CD14-positive monocyte (primary cell): ENCODE results near the gene CD200. TPM values are rescaled to one million over a fixed set of nuclear protein-coding genes. Genes with fewer than 3 reads are reported as not detected.

Source experiments
- DNase-seq, 3 donors: peaks; one replicate each; pipeline ENCODE4 v3.0.0-alpha.2; 2011 to 2022
- H2AFZ ChIP-seq: 2 replicates; pipeline ENCODE4 v1.6.0; 2012; ENCODE audit warnings: mild to moderate bottlenecking, low read depth, low read length, inconsistent platforms; ENCODE audit not compliant: insufficient read depth, poor library complexity, severe bottlenecking
- H3K27ac ChIP-seq, 2 donors: 1 replicate in 1 of 2; 2 replicates in 1 of 2; pipeline ENCODE4 v1.5.1; 2012 to 2013; ENCODE audit warnings: low read length in 2 of 2, control low read depth in 1 of 2, inconsistent platforms in 1 of 2, low read depth in 1 of 2, mild to moderate bottlenecking in 1 of 2
- H3K27me3 ChIP-seq, 2 donors: one replicate each; pipeline versions ENCODE4 v1.6.0 to v1.6.1; 2011 to 2013; ENCODE audit warnings: low read length in 2 of 2; ENCODE audit not compliant: control insufficient read depth in 2 of 2, insufficient read depth in 2 of 2
- H3K36me3 ChIP-seq, 2 donors: replicated peaks in 1 of 2; 1 replicate in 1 of 2; 2 replicates in 1 of 2; pipeline versions ENCODE4 v1.5.1 to v1.6.1; 2012 to 2013; ENCODE audit warnings: low read length in 2 of 2, control low read depth in 1 of 2, inconsistent platforms in 1 of 2, mild to moderate bottlenecking in 1 of 2; ENCODE audit not compliant: insufficient read depth in 2 of 2, control insufficient read depth in 1 of 2
- H3K4me1 ChIP-seq, 2 donors: 1 replicate in 1 of 2; 2 replicates in 1 of 2; pipeline versions ENCODE4 v1.5.1 to v1.6.1; 2012 to 2013; ENCODE audit warnings: low read length in 2 of 2, control low read depth in 1 of 2, inconsistent platforms in 1 of 2, mild to moderate bottlenecking in 1 of 2, moderate library complexity in 1 of 2; ENCODE audit not compliant: insufficient read depth in 2 of 2, control insufficient read depth in 1 of 2
- H3K4me2 ChIP-seq: replicated peaks from 2 replicates; pipeline ENCODE3; 2012; ENCODE audit warnings: low read length, moderate library complexity, mild to moderate bottlenecking; ENCODE audit not compliant: poor library complexity, severe bottlenecking; ENCODE audit errors: extremely low read depth
- H3K4me3 ChIP-seq, 3 experiments: fragments of 200-600 bp in 1 of 3; sonication (generic) in 1 of 3; replicated peaks in 1 of 3; 1 replicate in 2 of 3; 2 replicates in 1 of 3; pipeline ENCODE4 v1.5.1; 2011 to 2013; ENCODE audit warnings: low read length in 3 of 3, mild to moderate bottlenecking in 3 of 3, control low read depth in 2 of 3, low read depth in 2 of 3, inconsistent platforms in 1 of 3, moderate library complexity in 1 of 3
- H3K79me2 ChIP-seq: 2 replicates; pipeline ENCODE4 v1.6.0; 2012; ENCODE audit warnings: mild to moderate bottlenecking, control low read depth, inconsistent platforms, low read length, moderate library complexity; ENCODE audit not compliant: insufficient read depth
- H3K9ac ChIP-seq: 2 replicates; pipeline ENCODE4 v1.6.0; 2017; ENCODE audit warnings: low read length, mild to moderate bottlenecking; ENCODE audit not compliant: insufficient read depth, poor library complexity, severe bottlenecking
- H3K9me3 ChIP-seq, 2 donors: replicated peaks in 1 of 2; 1 replicate in 1 of 2; 2 replicates in 1 of 2; pipeline versions ENCODE4 v1.5.1 to v1.6.1; 2012 to 2013; ENCODE audit warnings: low read length in 2 of 2, control low read depth in 1 of 2; ENCODE audit not compliant: control insufficient read depth in 1 of 2, insufficient read depth in 1 of 2
- H4K20me1 ChIP-seq: 2 replicates; pipeline ENCODE4 v1.6.0; 2012; ENCODE audit warnings: mild to moderate bottlenecking, low read length, control low read depth, moderate library complexity; ENCODE audit not compliant: insufficient read depth
- H3K27ac Mint-ChIP-seq, 7 donors: one replicate each; pipeline ENCODE4 v1.8.0; 2020; ENCODE audit warnings: mild to moderate bottlenecking in 7 of 7, mixed read lengths in 7 of 7, moderate library complexity in 6 of 7, inconsistent platforms in 2 of 7
- H3K27me3 Mint-ChIP-seq, 3 donors: one replicate each; pipeline ENCODE4 v1.8.0; 2021 to 2022; ENCODE audit warnings: low read depth in 3 of 3, mild to moderate bottlenecking in 3 of 3, mixed read lengths in 3 of 3, moderate library complexity in 3 of 3, inconsistent platforms in 1 of 3
- H3K36me3 Mint-ChIP-seq, 2 donors: one replicate each; pipeline ENCODE4 v1.8.0; 2020; ENCODE audit warnings: mixed read lengths in 2 of 2, inconsistent platforms in 1 of 2, mild to moderate bottlenecking in 1 of 2
- H3K4me1 Mint-ChIP-seq: one replicate; pipeline ENCODE4 v1.8.0; 2020; ENCODE audit warnings: mild to moderate bottlenecking, mixed read lengths
- H3K4me3 Mint-ChIP-seq, 2 donors: one replicate each; pipeline ENCODE4 v1.8.0; 2020; ENCODE audit warnings: mild to moderate bottlenecking in 2 of 2, mixed read lengths in 2 of 2, moderate library complexity in 1 of 2
- H3K9me3 Mint-ChIP-seq, 7 donors: one replicate each; pipeline ENCODE4 v1.8.0; 2020 to 2022; ENCODE audit warnings: mixed read lengths in 7 of 7, mild to moderate bottlenecking in 6 of 7, moderate library complexity in 6 of 7, inconsistent platforms in 2 of 7
- WGBS: methylation state at CpG from one replicate; pipeline ENCODE4 v1.1.5; 2013; ENCODE audit warnings: missing lambda C conversion rate; ENCODE audit not compliant: insufficient coverage; 5-methylcytosine and 5-hydroxymethylcytosine counted together
- intact Hi-C, 2 donors: fragments of 100-400 bp; cut with micrococcal nuclease; formaldehyde crosslinking; loops; one replicate each; pipeline versions ENCODE4 v1.15.0 to v1.15.1; 2023
- polyA plus RNA-seq, 3 donors: library from polyadenylated mRNA; depleted of rRNA in 1 of 3; unstranded in 2 of 3; stranded (reverse) in 1 of 3; fragments of 300-500 nt in 2 of 3; fragments of >200 nt in 1 of 3; fragmentation: Illumina TruSeq in 2 of 3; gene quantifications; 1 replicate in 2 of 3; 2 replicates in 1 of 3; pipeline ENCODE4 v1.2.3, GENCODE V29; 2012 to 2021
- TF ChIP-seq, protein P1 (sequence below): fragments of 200-600 bp; IDR thresholded peaks from one replicate; pipeline ENCODE4 v1.8.0; 2022; ENCODE audit warnings: antibody characterized with exemption, mild to moderate bottlenecking

Gene CD200
- polyA plus RNA-seq, 3 donors, result 0.12 to 0.13 TPM; not detected in 1

- Mint-ChIP-seq H3K36me3 (no peaks in the 10 kb centered on the region), H3K9me3 (peaks cover 0 to 6% (median 4%) of the 10 kb centered on the region in 7 donors), H3K27ac (no peak overlapping the region), H3K27me3 (peaks cover 0 to 2% (median 0%) of the 10 kb centered on the region in 3 donors), H3K4me1 (peaks cover 22% of the 10 kb centered on the region), H3K4me3 (no peak overlapping the region)
- Histone ChIP-seq H3K9me3 (peaks cover 0 to 4% of the 10 kb centered on the region in 2 donors), H3K9ac (no peak overlapping the region), H3K4me1 (no peaks in the 10 kb centered on the region), H3K4me3 (no peak overlapping the region), H4K20me1 (no peaks in the 10 kb centered on the region), H3K27me3 (no peaks in the 10 kb centered on the region), H3K27ac (no peak overlapping the region), H3K4me2 (no peak overlapping the region), H2AFZ (no peak overlapping the region), H3K79me2 (no peaks in the 10 kb centered on the region), H3K36me3 (no peaks in the 10 kb centered on the region)
- intact Hi-C loops, result no loop called here
- TF ChIP-seq, protein P1, sequence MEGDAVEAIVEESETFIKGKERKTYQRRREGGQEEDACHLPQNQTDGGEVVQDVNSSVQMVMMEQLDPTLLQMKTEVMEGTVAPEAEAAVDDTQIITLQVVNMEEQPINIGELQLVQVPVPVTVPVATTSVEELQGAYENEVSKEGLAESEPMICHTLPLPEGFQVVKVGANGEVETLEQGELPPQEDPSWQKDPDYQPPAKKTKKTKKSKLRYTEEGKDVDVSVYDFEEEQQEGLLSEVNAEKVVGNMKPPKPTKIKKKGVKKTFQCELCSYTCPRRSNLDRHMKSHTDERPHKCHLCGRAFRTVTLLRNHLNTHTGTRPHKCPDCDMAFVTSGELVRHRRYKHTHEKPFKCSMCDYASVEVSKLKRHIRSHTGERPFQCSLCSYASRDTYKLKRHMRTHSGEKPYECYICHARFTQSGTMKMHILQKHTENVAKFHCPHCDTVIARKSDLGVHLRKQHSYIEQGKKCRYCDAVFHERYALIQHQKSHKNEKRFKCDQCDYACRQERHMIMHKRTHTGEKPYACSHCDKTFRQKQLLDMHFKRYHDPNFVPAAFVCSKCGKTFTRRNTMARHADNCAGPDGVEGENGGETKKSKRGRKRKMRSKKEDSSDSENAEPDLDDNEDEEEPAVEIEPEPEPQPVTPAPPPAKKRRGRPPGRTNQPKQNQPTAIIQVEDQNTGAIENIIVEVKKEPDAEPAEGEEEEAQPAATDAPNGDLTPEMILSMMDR, result no peak
- WGBS, result no CpG with 5 or more reads among the region's 2 CpGs
- DNase-seq, result no peak
Observed at GRCh38 chr3:112345681-112346080, 12.7 kb downstream of the CD200 start.

DNA sequence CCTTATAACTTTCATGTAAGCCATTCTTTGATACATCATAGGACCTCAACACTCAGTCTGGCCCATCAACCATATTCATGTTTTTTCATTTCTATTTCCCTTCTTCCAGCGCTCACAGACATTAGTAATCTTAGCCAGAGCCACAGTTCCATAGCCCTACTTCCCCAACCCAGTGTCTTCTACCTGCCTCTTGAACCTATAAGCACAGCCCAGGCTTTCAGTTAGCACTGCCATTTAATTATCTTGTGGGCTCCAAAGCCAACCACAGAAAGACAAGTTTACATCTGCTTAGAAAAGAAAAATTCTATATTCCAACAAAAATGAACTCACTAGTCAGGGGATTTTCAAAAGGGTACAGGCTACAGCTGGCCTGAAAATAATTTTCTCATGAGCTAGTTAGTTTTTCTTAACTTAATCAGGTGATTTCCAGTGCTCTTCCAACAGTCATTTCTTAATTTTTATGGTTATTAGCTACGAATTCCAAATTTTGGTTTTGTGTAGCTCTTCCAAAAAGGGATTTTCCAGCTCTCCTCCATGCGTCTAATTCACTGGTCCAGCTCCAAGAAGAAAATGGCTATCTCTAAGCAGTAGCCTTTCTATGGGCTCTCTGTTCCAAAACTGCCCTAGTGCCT, 13.7 kb downstream of the CD200 start:
- Mint-ChIP-seq H3K4me3 (no peak overlapping the region), H3K27me3 (peaks cover 0 to 2% (median 0%) of the 10 kb centered on the region in 3 donors), H3K9me3 (peaks cover 0 to 6% (median 4%) of the 10 kb centered on the region in 7 donors), H3K4me1 (peaks cover 22% of the 10 kb centered on the region), H3K36me3 (no peaks in the 10 kb centered on the region), H3K27ac (no peak overlapping the region)
- TF ChIP-seq, protein P1, result no peak
- Histone ChIP-seq H4K20me1 (no peaks in the 10 kb centered on the region), H3K4me1 (no peaks in the 10 kb centered on the region), H2AFZ (no peak overlapping the region), H3K4me2 (no peak overlapping the region), H3K36me3 (no peaks in the 10 kb centered on the region), H3K9me3 (peaks cover 0 to 4% of the 10 kb centered on the region in 2 donors), H3K27ac (no peak overlapping the region), H3K9ac (no peak overlapping the region), H3K27me3 (no peaks in the 10 kb centered on the region), H3K4me3 (no peak overlapping the region), H3K79me2 (no peaks in the 10 kb centered on the region)
- 100% methylated on average over 2 of the region's 3 CpGs for WGBS
- DNase-seq, result no peak
- intact Hi-C loops, result no loop called here
